NCI-H1436 treated with DMSO at 0.1 percent for 48 hours (cell line): ENCODE measurements around the gene COMMD1.
"Not testable (repeated sequence)": the region's sequence is repeated elsewhere in the genome, so short reads cannot be mapped to it uniquely, and the experiment has no call there.

Experiments
- DNase-seq: peaks from one replicate; lab custom pipeline; 2025; lab: John Stamatoyannopoulos, UW

COMMD1 gene

DNA sequence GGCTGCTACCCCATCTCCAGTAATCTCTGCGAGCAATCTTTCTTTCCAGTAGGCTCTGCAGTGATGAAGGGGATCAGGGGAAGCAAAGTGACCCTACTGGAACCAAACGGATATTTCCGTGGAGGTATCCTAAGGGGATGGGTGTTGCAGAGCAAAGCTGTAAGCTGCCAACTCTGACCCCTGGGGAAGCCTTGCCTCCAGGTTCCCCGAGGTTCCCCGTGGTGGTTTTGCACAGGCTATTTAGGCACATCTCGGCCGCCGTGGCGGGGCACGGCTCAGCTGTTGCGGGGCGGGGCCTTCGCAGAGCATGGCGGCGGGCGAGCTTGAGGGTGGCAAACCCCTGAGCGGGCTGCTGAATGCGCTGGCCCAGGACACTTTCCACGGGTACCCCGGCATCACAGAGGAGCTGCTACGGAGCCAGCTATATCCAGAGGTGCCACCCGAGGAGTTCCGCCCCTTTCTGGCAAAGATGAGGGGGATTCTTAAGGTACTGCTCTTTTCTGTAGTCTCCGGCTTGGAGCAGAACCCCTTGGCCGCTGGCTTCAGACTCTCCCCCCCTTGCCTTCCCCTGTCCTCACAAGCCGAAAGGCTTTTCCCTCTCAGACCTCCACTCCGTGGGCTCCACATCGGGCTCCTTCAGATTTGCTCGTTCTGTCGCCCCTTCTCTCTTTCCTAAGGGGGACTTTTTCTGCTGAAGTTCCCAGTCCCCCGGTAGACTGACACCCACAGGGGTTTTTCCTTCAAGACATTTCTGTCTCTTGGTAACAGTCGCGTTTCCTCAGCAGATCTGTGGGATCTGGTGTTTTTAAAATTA is at the start of gene COMMD1:
Gene COMMD1, plus strand, starts transcription at position 303 of the 814 bp plus-strand sequence. Its CDS starts 5 bp downstream, at position 308.
- DNase-seq, result no peak

DNA sequence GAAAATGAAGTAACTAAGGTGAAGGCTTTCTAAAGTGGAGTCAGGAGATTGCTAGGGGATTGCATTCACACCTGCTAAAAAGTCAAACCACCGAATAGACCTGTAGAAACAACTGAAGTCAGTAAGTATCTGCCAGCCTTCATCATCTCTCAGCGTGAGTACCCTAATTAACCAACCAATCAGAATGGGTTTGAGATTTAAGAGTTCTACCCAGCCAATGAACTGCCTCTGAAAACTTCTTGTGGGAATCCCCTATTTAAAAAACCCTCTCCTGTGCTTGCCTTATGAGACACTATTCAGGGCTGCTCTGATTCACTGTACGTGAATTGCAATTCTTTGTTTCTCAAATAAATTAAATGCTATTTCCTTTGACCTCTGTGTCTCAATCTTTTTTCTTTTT is 48.2 kb upstream of the COMMD1 start:
- DNase-seq, result no peak

DNA sequence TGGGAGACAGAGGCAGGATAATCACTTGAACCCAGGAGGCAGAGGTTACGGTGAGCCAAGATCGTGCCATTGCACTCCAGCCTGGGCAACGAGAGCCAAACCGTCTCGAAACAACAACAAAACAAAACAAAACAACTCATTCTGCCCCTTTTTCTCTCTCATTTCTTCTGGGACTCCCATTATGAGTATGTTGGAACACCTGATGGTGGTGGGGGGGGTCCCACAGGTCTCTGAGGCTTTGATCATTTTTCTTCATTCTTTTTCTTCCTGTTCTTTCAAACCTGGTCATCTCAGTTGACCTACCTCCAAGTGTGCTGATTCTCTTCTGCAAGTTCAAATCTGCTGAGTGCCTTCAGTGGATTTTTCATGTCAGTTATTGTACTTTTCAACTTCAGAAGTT is 43.4 kb upstream of the COMMD1 start:
- no peak for DNase-seq

DNA sequence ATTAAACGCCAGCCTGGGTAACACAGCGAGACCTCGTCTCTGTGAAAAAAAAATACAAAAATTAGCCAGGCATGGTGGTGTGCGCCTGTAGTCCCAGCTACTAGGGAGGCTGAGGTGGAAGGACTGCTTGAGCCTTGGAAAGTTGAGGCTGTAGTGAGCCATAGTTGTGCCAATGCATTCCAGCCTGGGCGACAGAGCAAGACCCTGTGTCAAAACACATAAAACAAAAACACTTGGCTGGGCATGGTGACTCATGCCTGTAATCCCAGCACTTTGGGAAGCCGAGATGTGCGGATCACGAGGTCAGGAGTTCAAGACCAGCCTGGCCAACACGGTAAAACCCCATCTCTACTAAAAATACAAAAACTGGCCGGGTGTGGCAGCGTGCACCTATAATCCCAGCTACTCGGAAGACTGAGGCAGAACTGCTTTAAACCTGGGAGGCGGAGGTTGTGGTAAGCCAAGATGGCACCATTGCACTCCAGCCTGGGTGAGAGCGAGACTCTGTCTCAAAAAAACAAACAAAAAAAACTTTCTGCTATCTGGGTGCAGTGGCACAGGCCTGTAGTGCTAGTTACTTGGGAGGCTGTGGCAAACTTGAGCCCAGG is 38.9 kb upstream of the COMMD1 start:
- DNase-seq, result not testable (repeated sequence)

DNA sequence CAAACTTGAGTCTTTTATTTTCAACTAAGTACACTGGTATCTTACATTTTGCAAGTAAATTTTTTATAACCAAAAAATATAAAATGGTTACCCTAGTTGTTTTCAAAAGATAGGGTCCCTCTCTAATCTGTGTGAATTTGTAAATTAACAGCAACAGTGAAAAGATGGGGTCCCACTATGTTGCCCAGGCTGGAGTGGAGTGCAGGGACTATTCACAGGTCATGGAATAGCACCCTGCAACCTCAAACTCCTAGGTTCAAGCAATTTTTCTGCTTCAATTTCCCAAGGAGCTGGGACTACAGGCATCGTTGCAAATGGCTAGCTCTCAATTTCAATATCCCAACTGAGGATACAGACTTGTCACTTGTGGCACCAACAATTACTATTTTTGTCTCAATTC is 29.1 kb upstream of the COMMD1 start:
- DNase-seq, result no peak

DNA sequence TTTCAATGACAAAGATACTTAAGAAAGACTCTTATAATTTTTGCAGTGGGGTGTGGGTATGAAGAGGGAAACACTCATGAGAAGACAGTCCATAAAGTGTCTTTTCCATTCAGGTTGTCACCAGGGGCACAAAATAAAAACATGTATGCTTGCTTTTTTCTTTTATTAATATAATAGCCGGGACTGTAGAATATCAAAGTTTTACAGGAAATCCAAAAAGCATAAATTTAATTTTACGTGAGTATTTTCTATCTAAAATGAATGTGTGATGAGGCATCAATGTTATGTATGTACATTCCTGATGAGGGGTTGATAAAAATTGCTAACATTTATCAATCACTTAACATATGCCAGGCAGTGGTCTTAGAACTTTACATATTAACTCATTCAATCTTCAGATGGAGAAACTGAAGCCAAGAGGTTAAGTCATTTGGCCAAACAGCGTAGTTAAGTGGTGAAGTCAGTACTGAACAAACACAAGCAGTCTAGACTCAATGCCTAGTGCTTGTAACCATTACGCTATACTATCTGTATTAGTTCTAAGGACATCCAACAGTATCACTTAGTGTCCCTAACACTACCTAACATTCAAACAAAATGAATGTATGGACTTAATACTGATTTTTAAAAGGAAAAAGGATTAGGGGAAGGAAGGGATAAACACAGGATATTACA is 27.8 kb upstream of the COMMD1 start:
- DNase-seq, result no peak

DNA sequence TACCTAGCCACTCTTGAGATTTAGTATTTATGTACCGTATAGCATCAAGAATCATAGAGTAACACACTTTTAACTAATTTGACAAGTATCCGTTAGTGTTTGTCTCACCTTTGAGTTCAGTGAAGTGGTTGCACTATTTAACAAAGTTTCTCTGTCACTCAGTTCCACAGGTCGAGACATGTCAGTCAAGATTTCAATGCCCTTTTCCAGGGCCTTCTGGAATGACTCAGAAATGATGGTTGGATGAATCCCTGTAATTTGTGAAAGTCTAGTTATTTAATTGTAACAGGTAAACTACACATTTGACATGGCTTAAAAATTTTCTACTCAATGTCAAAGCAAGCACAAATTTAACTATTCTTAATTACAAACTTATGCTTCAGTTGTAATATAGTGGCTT is 26.7 kb upstream of the COMMD1 start:
- no peak for DNase-seq

DNA sequence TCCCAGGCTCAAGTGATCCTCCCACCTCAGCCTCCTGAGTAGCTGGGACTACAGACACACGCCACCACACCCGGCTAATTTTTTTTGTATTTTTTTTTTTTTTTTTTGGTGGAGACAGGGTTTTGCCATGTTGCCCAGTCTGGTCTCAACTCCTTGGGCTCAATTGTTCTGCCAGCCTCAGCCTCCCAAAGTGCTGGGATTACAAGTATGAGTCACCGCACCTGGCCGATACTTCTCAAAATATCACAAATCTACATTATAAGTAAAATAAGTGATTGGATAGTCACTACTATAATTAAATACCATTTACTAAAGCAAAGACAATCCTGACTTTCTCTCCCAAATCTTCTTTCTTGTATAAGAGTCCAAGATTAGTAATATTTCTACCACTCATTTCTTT is 26.1 kb upstream of the COMMD1 start:
- not testable (repeated sequence) for DNase-seq

DNA sequence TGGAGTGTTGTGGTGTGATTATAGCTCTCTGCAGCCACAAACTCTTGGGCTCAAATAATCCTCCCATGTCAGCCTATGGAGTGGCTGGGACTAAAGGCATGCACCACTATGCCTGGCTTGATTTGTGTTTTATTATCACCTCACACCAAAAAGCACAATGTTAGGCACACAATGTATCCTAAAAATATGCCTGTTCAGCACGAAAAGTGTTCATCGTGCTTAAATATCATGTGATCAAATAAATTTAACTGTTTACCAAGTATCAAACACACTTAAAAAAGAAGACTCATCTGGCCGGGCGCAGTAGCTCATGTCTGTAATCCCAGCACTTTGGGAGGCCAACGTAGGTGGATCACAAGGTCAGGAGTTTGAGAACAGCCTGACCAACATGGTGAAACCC is 22.6 kb upstream of the COMMD1 start:
- DNase-seq, result no peak

DNA sequence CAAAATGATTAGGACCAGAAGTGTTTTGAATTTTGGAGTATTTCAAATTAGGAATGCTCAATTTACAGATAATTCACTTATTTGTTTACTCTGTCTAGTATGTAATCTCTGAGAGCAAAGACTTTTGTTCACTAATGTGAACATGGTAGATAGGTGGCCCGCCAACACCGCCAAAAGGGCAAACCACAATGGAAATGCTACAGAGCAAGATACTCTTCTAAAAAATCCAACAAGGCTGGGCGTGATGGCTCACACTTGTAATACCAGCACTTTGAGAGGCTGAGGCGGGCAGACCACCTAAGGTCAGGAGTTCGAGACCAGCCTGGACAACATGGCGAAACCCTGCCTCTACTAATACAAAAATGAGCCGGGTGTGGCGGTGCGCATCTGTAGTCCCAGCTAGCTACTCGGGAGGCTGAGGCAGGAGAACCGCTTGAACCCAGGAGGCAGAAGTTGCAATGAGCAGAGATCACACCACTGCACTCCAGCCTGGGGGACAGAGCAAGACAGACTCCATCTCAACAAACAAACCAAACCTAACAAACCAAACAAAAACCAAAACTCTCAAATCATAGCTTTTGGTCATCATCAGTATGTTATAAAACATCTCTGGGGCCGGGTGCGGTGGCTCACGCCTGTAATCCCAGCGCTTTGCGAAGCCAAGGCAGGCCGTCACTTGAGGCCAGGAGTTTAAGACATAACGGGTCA is 19.4 kb upstream of the COMMD1 start:
- no peak for DNase-seq

DNA sequence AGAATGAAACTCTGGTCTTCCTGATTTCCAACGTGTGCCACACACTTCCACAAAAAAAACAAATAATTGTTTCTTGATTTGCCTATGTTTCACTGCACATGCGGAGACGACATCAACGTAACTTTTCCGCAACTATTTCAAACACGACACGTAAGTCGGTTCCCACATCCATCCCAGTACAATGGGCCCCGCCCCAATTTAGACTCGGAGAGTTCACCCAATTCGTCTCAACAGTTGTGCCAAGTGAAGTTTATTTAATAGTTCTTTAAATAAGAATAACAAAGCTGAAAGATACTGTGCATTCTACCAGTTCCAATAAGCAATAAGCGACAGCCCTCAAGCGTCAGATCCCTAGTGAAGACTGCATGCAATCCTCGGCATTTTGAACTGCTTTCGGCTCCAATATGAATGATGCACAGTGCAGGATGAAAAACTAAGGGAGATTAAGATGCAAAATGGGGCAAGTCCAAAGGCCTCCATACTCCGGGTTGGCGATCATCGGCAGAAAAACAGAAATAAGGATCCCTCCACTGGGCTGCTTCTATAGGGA is 17.7 kb upstream of the COMMD1 start:
- DNase-seq, result no peak

DNA sequence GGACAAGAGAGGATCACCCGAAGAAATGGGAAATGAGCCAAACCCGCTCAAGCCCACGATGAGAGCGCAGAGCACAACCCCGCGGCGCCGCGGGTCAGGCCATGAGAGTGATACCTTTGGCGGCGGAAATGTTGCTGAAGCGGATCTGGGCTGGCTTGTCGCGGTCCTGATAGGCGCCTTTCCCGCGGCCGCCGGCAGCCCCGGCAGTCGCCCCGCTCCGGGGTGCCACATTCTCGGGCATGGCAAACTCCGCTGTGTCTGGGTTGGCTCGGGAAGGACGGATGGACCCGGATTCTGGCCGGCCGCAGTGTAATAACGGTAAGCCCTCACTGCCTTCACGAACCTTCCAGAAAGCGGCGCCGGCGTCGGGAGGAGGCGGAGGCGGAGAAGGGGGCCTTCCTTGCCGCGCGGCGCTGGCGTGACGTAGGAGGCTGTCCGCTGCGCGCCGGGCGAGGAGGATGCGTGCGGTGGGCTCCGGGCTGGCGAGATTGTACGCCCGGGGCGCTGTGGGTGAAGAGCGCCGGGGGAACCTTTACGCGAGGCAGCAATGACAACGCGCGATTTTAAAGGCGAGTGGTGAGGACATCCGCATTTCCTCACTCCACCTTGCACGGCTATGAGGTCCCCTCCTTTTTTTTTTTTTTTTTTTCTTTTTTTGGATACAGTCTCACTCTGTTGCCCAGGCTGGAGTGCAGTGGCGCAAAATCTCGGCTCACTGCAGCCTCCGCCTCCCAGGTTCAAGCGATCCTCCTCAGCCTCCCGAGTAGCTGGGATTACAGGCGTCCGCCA is 17.0 kb upstream of the COMMD1 start, which contains the start of gene CCT4:
Gene CCT4, minus strand, starts transcription at position 390 of the 789 bp plus-strand sequence. Its CDS starts 149 bp downstream, at position 241.
- DNase-seq, result peak; percentile 70

DNA sequence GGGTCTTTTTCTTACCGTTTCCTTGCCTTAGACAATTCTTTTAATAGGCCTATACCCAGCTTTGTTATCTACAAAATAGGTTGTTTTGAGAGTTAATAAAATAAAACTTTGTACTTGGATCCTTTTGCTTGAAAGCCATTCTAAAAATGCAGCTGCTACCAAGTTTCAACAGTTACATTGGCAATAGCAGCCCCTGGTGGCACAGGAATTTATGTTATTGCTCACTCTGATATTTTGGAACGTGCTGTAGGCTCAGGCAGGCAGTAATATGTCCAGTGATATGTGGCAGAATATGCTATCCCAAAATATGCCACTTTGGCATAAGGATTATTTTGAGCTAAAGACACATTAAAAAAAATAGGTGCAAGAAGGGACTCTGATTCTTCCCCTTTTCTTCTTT is 6.7 kb upstream of the COMMD1 start:
- DNase-seq, result no peak

DNA sequence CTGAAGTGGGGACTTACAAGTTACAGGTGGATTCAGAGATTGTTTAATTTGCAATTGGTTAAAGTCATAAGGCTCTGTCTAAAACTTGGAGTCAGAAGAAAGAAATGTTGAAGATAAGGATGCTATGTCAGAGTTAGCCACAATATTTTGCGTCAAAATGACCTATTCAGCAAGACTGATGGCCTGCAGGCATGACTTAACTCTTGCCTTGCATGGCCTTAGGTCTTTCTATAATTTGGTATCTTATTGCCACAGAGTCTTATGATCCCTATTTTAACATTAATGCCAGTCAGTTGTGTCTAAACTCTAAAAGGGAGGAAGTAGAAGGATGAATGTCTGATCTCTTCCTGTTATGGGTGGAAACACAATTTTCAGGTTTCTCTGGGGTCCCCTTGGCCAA is 5.2 kb upstream of the COMMD1 start:
- DNase-seq, result no peak

DNA sequence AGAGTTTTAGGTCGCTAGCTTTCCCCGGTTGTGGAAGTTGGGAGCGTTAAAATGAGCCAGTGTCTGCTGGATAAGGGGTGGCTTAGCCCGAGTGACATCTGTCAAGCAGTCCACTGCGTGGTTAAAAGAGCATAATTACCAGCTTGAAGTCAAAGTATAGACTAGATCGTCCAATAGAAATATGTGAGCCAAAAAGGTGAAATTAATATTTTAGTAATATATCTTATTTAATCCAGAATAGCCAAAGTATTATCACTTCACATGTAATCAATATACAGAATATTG is 654 bp downstream of the COMMD1 start:
- no peak for DNase-seq

DNA sequence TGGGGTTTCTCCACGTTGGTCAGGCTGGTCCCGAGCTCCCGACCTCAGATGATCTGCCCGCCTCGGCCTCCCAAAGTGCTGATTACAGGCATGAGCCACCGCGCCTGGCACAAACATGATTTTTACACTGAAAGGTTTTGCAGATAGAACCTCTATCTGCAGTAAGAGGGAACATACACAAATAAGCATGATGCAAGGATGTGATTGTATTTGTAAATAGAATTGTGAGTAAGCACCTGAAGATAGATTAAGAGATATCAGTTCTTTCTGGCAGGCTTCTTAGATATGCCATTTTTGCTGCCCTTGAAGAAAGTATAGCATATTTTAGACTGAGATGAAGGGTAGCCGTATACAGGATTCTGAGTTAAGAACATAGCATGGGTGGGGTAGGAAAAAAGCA is 3.6 kb downstream of the COMMD1 start:
- no peak for DNase-seq

DNA sequence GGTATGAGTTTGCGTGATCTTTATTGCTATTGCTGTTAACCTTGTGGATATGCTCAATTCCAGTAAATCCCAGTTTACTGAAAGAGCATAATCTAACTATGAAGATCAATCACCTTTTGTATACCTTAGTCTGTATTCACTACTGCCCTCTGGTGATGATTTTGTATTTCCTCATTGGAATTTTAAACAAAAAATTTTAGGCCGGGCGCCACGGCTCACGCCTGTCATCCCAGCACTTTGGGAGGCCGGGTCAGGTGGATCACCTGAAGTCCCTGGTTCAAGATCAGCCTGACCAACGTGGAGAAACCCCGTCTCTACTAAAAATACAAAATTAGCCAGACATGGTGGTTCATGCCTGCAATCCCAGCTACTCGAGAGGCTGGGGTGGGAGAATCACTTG is 5.1 kb downstream of the COMMD1 start:
- DNase-seq, result no peak

DNA sequence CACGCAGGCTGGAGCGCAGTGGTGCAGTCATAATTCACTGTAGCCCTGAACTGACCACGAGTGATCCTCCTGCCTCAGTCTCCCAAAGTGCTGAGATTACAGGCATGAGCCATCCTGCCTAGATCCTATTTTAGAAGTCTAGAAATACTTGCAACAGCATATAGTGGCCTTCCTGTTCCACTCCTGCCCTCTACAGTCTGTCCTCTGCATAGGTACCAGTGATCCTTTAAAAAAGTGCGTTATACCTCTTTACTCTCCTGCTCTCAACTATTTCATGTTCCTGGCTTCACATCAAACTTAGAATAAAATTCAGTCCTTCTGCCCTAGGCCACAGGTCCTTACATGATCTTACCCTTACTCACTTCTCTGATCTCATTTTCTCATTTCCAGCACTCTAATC is 6.0 kb downstream of the COMMD1 start:
- DNase-seq, result no peak

DNA sequence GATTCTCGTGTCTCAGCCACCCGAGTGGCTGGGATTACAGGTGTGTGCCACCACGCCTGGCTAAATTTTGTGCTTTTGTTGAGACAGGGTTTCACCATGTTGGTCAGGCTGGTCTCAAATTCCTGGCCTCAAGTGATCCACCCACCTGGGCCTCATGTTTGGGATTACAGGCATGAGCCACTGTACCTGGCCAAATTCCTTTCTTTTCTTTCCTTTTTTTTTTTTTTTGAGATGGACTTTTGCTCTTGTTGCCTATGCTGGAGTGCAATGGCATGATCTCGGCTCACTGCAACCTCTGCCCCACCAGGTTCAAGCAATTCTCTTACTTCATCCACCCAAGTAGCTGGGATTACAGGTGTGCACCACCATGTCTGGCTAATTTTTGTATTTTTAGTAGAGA is 9.3 kb downstream of the COMMD1 start:
- DNase-seq, result not testable (repeated sequence)

DNA sequence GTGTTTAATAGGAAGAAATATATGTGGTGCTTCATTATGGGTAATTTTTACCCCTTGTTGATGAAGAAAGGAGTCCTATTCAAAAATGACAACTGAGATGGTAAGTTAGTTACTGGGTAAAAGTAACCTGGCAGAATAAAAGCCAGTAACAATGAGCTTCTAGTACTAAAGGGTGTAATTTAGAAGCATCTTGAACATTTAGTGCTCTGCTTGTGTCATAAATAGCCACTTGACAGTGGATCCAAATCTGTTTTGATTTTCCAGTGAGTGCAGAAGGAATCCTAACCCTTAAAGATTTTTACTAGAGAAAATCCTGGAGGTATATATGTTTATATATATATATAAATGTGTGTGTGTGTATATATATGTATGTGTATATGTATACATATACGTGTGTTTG is 15.1 kb downstream of the COMMD1 start:
- no peak for DNase-seq

DNA sequence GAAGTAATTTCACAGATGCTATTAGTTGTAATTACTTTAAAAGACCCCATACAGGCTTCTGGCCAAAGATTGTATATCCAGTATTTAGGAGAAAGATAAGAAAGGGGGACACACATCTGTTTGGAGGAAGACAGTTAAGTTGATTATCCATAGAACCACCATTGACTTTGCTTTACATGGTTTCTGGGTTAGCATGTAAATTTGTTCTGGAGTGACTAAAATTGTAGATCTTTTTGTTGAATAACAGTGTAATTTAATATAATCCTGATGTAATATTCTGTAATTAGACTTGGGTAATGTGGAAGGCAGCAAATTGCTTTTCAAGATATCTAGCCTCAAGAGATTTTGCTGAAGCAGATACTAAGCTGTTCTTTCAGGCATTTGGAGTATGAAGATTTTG is 17.2 kb downstream of the COMMD1 start:
- DNase-seq, result no peak
